GM18520 (cell line): ENCODE measurements around the gene PTGIS.
"Not testable (repeated sequence)": the region's sequence is repeated elsewhere in the genome, so short reads cannot be mapped to it uniquely, and the experiment has no call there.

Experiments
- ATAC-seq: cut with Tn5 transposase; IDR thresholded peaks from one replicate; pipeline ENCODE4 v1.9.1; 2021; ENCODE audit not compliant: unreplicated experiment

The PTGIS gene

GRCh38 chr20:49579874-49580812 lies 12.2 kb upstream of the PTGIS start:
- ATAC-seq, result no peak

GRCh38 chr20:49579195-49579594 lies 11.3 kb upstream of the PTGIS start:
- ATAC-seq, result no peak

GRCh38 chr20:49578436-49578835 lies 10.5 kb upstream of the PTGIS start:
- ATAC-seq, result no peak

GRCh38 chr20:49575551-49576060 lies 7.7 kb upstream of the PTGIS start:
- ATAC-seq, result no peak

GRCh38 chr20:49573900-49574416 lies 6.0 kb upstream of the PTGIS start:
- ATAC-seq, result no peak

- no peak for ATAC-seq
Measured at GRCh38 chr20:49572857-49573256, 4.9 kb upstream of the PTGIS start.

GRCh38 chr20:49571553-49571835 lies 3.6 kb upstream of the PTGIS start:
- ATAC-seq, result no peak

- ATAC-seq, result no peak
Measured at GRCh38 chr20:49570828-49571552, 3.1 kb upstream of the PTGIS start.

GRCh38 chr20:49570161-49570827 lies 2.4 kb upstream of the PTGIS start:
- no peak for ATAC-seq

GRCh38 chr20:49569411-49570115 lies 1.6 kb upstream of the PTGIS start:
- no peak for ATAC-seq

GRCh38 chr20:49568278-49569151 lies 578 bp upstream of the PTGIS start:
- ATAC-seq, result no peak

- no peak for ATAC-seq
Measured at GRCh38 chr20:49566401-49567364, 1.3 kb downstream of the PTGIS start.

- not testable (repeated sequence) for ATAC-seq
Measured at GRCh38 chr20:49564991-49565390, 2.9 kb downstream of the PTGIS start.

- no peak for ATAC-seq
Measured at GRCh38 chr20:49563015-49563980, 4.6 kb downstream of the PTGIS start.

- no peak for ATAC-seq
Measured at GRCh38 chr20:49562311-49563014, 5.5 kb downstream of the PTGIS start.

GRCh38 chr20:49561806-49562205 lies 6.1 kb downstream of the PTGIS start:
- no peak for ATAC-seq

- no peak for ATAC-seq
Measured at GRCh38 chr20:49561256-49561655, 6.7 kb downstream of the PTGIS start.
